ENCODE measurements around the gene GNLY.
"Not testable (repeated sequence)": the region's sequence is repeated elsewhere in the genome, so short reads cannot be mapped to it uniquely, and the experiment has no call there.

Gene GNLY

GRCh38 chr2:85665264-85665937 is 28.8 kb upstream of the GNLY start:
- DNase-seq, result no peak

- no peak for DNase-seq
Observed at GRCh38 chr2:85666016-85666415, 28.1 kb upstream of the GNLY start.

- no peak for DNase-seq
Observed at GRCh38 chr2:85666435-85667316, 27.5 kb upstream of the GNLY start.

- no peak for DNase-seq
Observed at GRCh38 chr2:85667561-85668008, 26.6 kb upstream of the GNLY start.

- DNase-seq, result no peak
Observed at GRCh38 chr2:85668009-85668856, 25.9 kb upstream of the GNLY start, which contains the start of gene SFTPB. SFTPB (minus strand) TSS chr2:85668199; CDS start chr2:85668183, 16 bp downstream.

- no peak for DNase-seq
Observed at GRCh38 chr2:85668857-85669142, 25.4 kb upstream of the GNLY start.

GRCh38 chr2:85669549-85669948 is 24.6 kb upstream of the GNLY start:
- DNase-seq, result no peak

- not testable (repeated sequence) for DNase-seq
Observed at GRCh38 chr2:85670416-85670815, 23.7 kb upstream of the GNLY start.

GRCh38 chr2:85672456-85672855 is 21.7 kb upstream of the GNLY start:
- no peak for DNase-seq

GRCh38 chr2:85673716-85674375 is 20.3 kb upstream of the GNLY start:
- DNase-seq, result no peak

GRCh38 chr2:85674417-85674816 is 19.7 kb upstream of the GNLY start:
- DNase-seq, result no peak

GRCh38 chr2:85675427-85675826 is 18.7 kb upstream of the GNLY start:
- no peak for DNase-seq

- no peak for DNase-seq
Observed at GRCh38 chr2:85675866-85676548, 18.2 kb upstream of the GNLY start.

GRCh38 chr2:85678377-85678776 is 15.8 kb upstream of the GNLY start:
- no peak for DNase-seq

GRCh38 chr2:85678794-85679672 is 15.1 kb upstream of the GNLY start:
- DNase-seq, result peak; percentile 78

GRCh38 chr2:85680707-85681371 is 13.3 kb upstream of the GNLY start:
- DNase-seq, result no peak

- DNase-seq, result no peak
Observed at GRCh38 chr2:85681372-85681763, 12.8 kb upstream of the GNLY start.

GRCh38 chr2:85681776-85682175 is 12.4 kb upstream of the GNLY start:
- DNase-seq, result no peak

GRCh38 chr2:85682378-85682777 is 11.8 kb upstream of the GNLY start:
- DNase-seq, result no peak

- DNase-seq, result no peak
Observed at GRCh38 chr2:85684380-85684779, 9.8 kb upstream of the GNLY start.

GRCh38 chr2:85684806-85685205 is 9.4 kb upstream of the GNLY start:
- DNase-seq, result no peak

All from NCI-H82 (cell line).